Anterior cingulate cortex (tissue), 58 donors: Measurements from ENCODE around the gene EIF1AD.
A peak's percentile ranks its signal among the peaks of the same experiment; 100 is the strongest.

Experiments used
- DNase-seq, 58 donors: peaks; one replicate each; lab custom pipeline; 2025; lab: John Stamatoyannopoulos, UW

The EIF1AD gene

DNA sequence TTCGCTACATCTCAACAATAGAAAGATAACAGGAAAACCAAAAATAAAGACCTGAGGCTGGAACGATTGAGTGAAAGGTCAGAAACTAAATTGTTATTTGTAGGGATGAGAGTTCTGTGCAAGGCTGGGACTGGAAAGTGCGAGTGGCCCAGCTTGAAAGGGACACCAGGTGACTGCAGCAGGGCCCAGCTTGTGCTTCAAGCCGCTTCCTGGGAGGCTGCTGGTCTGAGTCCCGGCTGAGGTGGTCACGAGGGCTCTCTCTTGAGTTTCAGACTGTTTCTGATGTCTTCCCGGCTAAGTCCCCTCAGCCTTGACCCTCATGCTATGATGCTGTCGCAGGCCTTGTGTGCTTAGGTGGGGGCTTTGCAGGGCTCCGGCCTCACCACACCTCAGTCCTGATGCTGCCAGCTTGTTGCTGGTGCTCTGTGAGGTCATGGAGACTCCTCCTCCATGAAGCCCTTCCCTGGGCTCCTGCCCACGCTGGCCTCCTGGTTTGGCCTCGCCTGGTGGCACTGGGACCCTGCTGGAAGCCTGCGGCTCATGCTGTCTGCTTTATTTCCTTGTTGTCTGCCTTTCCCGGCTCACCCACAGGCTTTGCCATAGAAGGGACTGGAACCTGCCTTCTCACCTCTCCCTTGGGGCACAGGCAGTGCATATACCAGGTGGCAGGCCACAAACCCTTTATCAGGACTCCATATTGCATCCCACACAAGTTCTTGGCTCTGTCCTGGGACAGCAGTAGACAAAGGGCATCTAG is 4.4 kb upstream of the EIF1AD start:
- no peak for DNase-seq

DNA sequence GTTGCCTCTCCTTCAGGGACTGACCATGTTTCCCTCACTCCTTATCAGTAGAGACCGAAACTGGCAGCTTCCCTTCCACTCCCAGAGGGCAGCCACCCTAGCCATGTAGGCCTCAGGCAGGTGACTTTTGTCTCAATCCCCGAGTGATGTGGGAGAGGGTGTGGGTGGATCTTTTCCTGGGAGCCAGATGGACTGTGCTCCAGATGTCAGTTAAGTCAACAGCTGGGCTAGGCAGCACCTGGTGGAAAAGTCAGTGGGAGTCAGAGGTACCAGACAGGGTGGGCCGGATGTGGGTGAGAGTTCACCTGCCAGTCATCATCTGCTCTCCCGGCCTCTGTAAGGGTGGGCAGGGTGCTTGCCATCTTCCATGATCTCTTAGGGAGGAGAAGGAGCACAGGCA is 2.2 kb upstream of the EIF1AD start:
- no peak for DNase-seq

GRCh38 chr11:66003291-66003690 is 1.3 kb upstream of the EIF1AD start:
- no peak for DNase-seq

DNA sequence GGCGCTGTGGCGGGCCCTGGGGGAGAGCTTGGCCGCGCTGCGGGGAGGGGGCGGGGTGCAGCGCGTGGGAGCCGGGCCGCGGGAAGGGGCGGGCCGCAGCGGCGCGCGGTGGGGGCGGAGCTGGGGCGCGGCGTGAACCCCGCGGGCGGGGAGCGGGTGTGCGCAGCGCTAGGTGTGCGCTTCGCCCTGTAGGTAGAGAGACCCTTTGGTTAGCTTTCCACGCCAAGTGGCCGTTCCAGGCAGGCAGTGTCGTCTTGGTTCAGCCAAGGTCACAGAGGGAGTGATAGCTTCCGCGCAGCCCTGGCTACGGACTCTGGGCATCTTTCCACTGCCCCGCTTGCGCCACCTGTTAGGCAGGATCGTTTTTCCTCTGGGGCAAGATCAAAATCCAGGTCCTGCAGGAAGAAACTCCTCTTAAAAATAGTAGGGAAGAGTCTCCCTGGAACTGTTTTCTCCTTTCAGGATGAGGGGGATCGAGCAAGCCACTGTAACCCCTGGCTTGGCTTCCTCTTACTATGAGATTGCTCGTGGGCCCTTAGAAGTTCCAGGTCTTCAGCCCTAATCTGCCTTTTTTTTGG is 780 bp upstream of the EIF1AD start:
- DNase-seq, result peak in 19 of 58 donors; percentile 32 to 81 (median 67)

- no peak for DNase-seq
Observed at GRCh38 chr11:65997286-65997685, 4.7 kb downstream of the EIF1AD start.

GRCh38 chr11:65992056-65992455 is 9.9 kb downstream of the EIF1AD start:
- no peak for DNase-seq

- DNase-seq, result peak in 57 of 58 donors; percentile 13 to 92 (median 80)
Observed at GRCh38 chr11:65988791-65989592, 13.0 kb downstream of the EIF1AD start.

DNA sequence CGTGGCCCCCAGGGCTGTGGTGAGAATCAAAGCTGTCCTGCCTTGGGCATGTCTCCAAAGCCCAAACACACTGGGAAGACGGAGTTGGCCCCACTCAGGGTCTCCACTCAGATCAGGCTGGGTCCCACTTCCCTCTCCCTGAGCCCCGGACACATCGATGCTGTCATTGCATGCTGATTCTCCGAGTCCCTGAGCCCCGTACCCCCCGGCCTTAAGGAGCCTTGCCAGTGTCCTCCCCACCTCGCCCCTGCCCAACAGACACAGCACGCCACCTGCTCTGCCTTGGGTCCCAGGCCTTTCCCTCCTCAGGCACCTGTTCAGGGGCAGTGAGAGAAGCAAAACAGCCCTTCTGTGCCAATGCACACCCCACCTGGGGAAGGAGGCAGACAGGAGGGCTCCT is 14.6 kb downstream of the EIF1AD start:
- no peak for DNase-seq

- DNase-seq, result no peak
Observed at GRCh38 chr11:65983589-65983987, 18.4 kb downstream of the EIF1AD start.

- DNase-seq, result no peak
Observed at GRCh38 chr11:65982824-65983588, 19.0 kb downstream of the EIF1AD start.

GRCh38 chr11:65981972-65982823 is 19.8 kb downstream of the EIF1AD start:
- no peak for DNase-seq

- no peak for DNase-seq
Observed at GRCh38 chr11:65981101-65981740, 20.7 kb downstream of the EIF1AD start.

GRCh38 chr11:65979261-65979759 is 22.6 kb downstream of the EIF1AD start:
- no peak for DNase-seq

DNA sequence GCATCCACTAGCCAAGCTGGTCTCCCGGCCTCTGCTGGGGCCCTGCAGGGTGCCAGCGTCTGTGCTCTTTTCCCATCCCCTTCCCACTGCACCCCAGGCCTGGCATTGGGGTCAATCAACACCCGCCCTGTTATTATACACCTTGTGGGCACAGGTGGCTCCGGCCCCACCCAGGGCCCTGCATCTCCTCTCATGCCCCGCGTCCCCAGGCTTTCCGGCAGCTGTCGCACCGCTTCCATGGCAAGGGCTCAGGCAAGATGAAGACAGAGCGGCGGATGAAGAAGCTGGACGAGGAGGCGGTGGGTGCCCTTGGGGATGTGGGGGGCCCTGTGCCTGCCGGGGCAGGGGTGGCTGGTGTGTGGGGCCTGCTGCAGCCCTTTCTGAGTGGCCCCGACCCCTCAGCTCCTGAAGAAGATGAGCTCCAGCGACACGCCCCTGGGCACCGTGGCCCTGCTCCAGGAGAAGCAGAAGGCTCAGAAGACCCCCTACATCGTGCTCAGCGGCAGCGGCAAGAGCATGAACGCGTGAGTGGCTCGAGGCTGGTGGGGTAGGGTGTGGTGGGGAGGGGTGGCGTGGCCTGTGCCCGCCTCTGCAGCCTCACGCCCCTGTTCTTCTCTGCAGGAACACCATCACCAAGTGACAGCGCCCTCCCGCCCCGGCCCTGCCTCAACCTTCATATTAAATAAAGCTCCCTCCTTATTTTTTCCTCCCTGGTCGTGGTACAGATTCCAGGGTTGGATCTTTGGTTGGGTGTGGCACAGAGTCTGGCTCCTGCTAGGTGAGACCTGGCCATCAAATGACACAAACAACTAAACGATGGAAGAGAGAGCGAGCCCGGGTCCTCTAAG is 23.3 kb downstream of the EIF1AD start:
- DNase-seq, result no peak

- no peak for DNase-seq
Observed at GRCh38 chr11:65977621-65978390, 24.2 kb downstream of the EIF1AD start.

- no peak for DNase-seq
Observed at GRCh38 chr11:65976216-65977176, 25.5 kb downstream of the EIF1AD start.
